ENCODE measurements around the gene TNFSF13.

TNFSF13 gene

DNA sequence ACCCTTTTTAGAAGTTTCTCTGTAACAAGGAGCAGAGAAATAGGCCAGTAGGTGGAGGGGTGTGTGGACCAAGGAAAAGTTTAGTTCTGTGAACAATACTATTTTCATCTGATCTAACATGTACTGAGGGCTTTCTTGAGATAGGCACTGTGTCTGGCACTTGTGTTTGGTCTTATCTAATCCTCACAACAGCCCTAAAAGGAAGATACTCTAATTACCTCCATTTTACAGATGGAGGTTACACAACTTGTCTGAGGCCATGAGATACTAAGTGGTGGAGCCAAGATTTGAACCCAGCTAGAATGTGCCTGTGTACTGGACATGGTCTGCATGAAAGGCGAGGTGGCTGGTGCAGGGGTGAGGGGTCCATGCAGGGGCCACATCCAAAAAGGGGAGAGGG is 5.2 kb upstream of the TNFSF13 start:
- DNase-seq: no peak

DNA sequence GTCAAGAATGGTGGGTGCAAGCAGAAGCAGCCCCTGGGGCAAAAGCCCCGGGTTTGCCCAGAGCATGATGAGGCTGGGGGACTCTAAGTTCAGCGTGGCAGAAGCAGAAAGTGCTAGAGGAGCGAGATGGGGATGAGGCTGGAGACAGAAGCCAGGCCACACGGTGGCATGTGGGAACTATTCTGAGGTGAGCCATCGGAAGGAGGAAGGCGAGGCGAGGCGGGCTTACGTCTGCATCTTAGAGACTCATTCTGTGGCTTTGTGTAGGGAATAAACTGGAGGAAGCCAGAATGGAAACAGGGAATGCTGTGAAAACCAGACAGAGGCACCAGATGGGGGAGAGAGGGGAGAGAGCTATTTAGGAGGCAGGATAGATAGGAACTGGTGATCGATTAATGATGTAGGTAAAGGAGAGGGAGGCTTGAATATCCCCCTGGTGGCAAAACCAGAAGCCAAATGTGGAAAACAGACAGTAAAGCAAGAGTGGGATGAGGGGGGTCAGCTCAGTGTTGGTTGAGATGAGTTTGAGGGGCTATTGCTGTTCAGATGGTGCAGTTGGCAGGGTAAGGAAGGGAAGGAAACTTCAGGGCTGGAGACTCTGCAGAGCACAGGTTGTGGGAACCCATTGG is 3.1 kb upstream of the TNFSF13 start:
- DNase-seq: no peak

- DNase-seq: no peak
These were observed 1.9 kb upstream of the TNFSF13 start for GRCh38 chr17:7556627-7557026.

GRCh38 chr17:7557147-7557764 is 1.3 kb upstream of the TNFSF13 start:
- no peak for DNase-seq

GRCh38 chr17:7557775-7558543 is 591 bp upstream of the TNFSF13 start:
- DNase-seq: peak; percentile 63

DNA sequence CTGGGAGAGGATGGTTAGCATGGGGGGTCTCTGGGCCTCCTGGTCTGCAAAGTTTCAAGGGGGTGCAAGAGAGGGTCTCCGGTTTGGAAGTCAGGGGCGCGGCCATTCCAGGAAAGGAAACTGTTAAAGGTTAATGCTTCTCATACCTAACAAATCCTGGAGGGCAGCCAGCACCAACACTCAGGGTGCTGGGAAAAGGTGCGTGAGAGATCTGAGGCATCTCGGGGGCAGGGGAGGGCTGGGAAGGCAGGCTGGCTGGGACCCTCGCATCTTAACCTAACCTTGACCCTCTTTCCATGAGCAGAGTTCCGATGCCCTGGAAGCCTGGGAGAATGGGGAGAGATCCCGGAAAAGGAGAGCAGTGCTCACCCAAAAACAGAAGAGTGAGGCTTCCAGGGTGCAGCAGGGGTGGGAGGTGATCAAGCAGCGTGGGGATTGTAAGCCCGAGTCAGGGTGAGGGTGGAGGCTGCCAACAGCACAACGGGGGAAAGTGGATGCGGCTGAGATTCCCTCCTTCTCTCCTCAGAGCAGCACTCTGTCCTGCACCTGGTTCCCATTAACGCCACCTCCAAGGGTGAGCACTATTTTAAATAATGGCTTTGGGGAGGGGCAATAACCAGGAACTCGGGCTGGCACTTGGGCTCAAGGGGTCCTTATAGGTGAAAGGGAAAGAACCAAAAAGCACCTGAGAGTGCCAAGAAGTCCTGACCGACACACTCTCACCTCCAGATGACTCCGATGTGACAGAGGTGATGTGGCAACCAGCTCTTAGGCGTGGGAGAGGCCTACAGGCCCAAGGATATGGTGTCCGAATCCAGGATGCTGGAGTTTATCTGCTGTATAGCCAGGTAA is 996 bp downstream of the TNFSF13 start:
- DNase-seq: no peak

DNA sequence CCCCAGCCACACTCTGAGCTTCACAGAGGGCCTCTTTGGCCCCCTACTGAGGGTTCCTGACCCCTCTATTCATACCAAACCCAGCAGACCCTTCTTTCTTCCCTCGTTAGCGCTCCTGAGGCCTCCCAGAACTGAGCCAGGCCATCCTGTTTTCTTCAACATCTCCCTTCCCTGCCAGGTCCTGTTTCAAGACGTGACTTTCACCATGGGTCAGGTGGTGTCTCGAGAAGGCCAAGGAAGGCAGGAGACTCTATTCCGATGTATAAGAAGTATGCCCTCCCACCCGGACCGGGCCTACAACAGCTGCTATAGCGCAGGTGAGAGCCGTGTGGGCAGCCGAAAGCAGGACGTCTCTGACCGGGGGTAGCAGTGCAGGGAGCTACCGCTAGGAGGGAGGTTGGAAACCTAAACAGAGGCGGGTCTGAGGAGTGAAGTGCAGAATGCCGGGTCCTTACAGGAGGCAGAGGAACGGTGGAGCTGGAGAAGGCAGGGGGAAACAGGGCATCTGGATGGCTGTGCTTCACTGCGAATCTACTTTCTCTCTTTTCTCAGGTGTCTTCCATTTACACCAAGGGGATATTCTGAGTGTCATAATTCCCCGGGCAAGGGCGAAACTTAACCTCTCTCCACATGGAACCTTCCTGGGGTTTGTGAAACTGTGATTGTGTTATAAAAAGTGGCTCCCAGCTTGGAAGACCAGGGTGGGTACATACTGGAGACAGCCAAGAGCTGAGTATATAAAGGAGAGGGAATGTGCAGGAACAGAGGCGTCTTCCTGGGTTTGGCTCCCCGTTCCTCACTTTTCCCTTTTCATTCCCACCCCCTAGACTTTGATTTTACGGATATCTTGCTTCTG is 1.9 kb downstream of the TNFSF13 start:
- DNase-seq: peak; percentile 56

DNA sequence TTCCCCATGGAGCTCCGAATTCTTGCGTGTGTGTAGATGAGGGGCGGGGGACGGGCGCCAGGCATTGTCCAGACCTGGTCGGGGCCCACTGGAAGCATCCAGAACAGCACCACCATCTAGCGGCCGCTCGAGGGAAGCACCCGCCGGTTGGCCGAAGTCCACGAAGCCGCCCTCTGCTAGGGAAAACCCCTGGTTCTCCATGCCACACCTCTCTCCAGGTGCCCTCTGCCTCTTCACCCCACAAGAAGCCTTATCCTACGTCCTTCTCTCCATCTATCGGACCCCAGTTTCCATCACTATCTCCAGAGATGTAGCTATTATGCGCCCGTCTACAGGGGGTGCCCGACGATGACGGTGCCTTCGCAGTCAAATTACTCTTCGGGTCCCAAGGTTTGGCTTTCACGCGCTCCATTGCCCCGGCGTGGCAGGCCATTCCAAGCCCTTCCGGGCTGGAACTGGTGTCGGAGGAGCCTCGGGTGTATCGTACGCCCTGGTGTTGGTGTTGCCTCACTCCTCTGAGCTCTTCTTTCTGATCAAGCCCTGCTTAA is 2.6 kb downstream of the TNFSF13 start:
- peak; percentile 76 for DNase-seq

GRCh38 chr17:7561589-7562207 is 3.1 kb downstream of the TNFSF13 start, which contains the start of gene SENP3:
Gene SENP3, plus strand, starts transcription at chr17:7561919. Its CDS starts 1,158 bp downstream, at chr17:7563077.
- DNase-seq: peak; percentile 91

- no peak for DNase-seq
These were observed 3.7 kb downstream of the TNFSF13 start for GRCh38 chr17:7562208-7562605.

DNA sequence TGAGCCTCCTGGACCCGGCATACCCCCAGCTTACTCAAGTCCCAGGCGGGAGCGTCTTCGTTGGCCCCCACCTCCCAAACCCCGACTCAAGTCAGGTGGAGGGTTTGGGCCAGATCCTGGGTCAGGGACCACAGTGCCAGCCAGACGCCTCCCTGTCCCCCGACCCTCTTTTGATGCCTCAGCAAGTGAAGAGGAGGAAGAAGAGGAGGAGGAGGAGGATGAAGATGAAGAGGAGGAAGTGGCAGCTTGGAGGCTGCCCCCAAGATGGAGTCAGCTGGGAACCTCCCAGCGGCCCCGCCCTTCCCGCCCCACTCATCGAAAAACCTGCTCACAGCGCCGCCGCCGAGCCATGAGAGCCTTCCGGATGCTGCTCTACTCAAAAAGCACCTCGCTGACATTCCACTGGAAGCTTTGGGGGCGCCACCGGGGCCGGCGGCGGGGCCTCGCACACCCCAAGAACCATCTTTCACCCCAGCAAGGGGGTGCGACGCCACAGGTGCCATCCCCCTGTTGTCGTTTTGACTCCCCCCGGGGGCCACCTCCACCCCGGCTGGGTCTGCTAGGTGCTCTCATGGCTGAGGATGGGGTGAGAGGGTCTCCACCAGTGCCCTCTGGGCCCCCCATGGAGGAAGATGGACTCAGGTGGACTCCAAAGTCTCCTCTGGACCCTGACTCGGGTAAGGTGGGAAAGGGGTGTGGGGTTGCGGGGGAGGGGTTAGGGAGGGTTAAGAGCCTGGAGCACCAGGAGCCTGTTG is 4.7 kb downstream of the TNFSF13 start:
- DNase-seq: no peak

- DNase-seq: no peak
These were observed 11.0 kb downstream of the TNFSF13 start for GRCh38 chr17:7569571-7569970.

DNA sequence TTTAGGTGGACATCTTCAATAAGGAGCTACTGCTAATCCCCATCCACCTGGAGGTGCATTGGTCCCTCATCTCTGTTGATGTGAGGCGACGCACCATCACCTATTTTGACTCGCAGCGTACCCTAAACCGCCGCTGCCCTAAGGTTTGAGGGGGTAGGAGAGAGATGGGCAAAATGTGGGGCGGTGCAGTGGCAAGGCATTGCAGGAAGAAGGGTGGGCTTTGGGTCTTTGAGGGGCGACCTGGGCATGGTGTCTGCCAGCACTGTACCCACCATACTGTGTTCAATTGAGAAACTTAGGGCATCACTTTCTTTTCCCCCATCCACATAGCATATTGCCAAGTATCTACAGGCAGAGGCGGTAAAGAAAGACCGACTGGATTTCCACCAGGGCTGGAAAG is 11.8 kb downstream of the TNFSF13 start:
- DNase-seq: no peak

- peak; percentile 99 for DNase-seq
These were observed 13.7 kb downstream of the TNFSF13 start for GRCh38 chr17:7572338-7572587.

DNA sequence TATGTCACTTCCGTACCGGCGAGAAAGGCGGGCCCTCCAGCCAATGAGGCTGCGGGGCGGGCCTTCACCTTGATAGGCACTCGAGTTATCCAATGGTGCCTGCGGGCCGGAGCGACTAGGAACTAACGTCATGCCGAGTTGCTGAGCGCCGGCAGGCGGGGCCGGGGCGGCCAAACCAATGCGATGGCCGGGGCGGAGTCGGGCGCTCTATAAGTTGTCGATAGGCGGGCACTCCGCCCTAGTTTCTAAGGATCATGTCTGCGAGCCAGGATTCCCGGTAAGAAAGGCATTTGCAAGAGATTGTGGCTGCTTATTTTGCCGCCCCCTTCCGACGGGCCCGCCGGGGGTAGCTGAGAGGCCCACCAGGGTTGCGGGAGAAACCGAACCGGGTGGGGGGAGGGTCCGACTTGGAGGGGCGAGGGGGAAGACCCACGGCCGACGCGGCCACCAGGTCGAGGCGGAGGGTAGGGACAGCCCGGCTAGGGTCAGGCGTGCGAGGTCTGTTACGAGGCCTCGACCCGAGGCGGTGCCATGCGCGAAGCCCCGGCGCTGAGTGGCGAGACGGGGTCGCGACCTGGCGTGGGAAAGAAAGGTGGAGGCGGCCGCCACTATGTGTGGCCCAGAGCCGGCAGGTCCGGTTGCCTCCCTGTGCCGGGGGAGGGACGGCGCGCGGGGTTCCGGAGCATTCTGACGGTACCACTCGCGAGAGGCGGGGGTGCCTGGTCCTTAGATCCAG is 14.2 kb downstream of the TNFSF13 start:
- no peak for DNase-seq

DNA sequence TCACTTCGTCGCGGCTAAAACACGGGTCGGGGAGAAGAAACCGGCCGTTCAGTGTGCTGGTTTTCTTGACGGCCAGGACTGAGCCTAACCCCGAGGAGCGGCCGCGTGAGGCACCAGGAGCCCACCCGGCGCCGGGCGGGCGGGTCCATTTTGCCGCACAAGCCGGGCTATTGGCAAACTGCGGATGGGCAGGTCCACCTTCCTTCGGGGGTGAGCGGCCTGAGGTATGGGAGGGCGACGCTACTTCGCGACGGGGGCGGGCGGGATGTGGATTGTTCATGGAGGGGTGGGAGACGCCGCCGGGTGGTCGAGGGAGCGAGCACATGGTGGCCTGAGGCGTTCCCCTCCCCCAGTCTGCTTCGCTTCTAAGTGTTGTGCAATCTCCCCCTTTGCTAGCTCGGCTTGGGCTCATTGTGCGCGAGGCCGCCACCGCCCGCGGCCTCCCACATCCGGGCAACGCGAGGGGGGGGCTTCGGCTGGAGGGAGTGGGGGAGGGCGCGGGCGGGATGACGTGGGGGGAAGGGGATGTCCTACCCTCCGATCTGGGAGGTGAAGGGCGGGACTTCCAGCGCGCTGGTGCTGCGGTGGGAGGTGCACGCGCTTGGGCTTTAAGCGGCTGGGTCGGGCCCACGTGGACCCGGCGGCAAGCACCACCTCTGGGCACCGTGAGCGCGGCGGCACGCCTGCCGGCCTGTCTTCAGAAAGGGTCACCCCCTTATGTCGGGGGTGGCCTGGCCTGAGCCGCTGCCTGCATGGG is 15.0 kb downstream of the TNFSF13 start:
- DNase-seq: peak; percentile 77

GRCh38 chr17:7574176-7574953 is 15.8 kb downstream of the TNFSF13 start:
- no peak for DNase-seq

DNA sequence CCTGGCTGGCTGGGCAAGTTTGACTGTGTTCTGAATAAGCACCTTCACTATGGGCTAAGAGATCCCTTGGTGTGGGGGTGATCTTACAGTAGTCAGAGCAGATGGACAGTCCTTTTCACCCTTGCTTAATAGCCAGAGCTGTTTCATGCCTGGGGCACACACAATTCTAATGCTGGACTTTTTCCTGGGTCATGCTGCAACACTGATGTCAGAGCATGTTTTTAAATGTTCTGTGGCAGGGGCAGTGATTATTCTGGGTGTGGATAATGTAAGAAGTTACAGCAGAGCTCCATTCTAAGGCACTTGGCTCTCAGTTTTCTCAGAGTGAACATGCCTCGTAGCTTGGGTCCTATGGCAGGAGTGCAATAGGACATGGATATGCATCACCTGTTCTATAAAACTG is 16.9 kb downstream of the TNFSF13 start:
- no peak for DNase-seq

DNA sequence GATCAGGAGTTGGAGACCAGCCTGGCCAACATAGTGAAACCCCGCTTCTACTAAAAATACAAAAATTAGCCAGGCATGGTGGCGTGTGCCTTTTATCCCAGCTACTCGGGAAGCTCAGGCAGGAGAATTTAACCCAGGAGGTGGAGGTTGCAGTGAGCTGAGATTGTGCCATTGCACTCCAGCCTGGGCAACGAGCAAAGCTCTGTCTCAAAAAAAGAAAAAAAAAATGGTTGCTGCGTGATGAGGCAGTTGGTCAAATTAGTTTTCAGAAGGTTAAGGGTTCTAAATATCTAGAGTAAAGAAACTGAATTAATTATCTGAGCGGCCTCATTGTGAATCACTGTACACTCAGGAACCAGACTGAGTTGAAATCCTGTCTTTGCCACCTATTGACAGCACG is 17.4 kb downstream of the TNFSF13 start:
- DNase-seq: no peak
